Adipocyte (in vitro differentiated cells): ENCODE data around the gene SLC7A5.

Experiments
- DNase-seq: peaks from one replicate; pipeline ENCODE4 v3.0.0-alpha.2; 2015; ENCODE audit warnings: low read depth
- H3K27me3 ChIP-seq: replicated peaks from 2 replicates; pipeline ENCODE4 v1.7.0; 2013; ENCODE audit warnings: mild to moderate bottlenecking, low read length, moderate library complexity; ENCODE audit not compliant: control insufficient read depth, insufficient read depth
- H3K36me3 ChIP-seq: 2 replicates; pipeline ENCODE4 v1.7.0; 2013; ENCODE audit warnings: low read length, mild to moderate bottlenecking, moderate library complexity; ENCODE audit not compliant: control insufficient read depth, insufficient read depth, severe bottlenecking
- H3K4me1 ChIP-seq: 2 replicates; pipeline ENCODE4 v1.7.0; 2013; ENCODE audit warnings: mild to moderate bottlenecking, low read length, moderate library complexity; ENCODE audit not compliant: control insufficient read depth, insufficient read depth
- H3K4me3 ChIP-seq: 2 replicates; pipeline ENCODE4 v1.7.0; 2013; ENCODE audit warnings: mild to moderate bottlenecking, low read length, moderate library complexity
- H3K9ac ChIP-seq: 2 replicates; pipeline ENCODE4 v1.7.0; 2013; ENCODE audit warnings: mild to moderate bottlenecking, low read length, moderate library complexity
- H3K9me3 ChIP-seq: 2 replicates; pipeline ENCODE4 v1.7.0; 2013; ENCODE audit warnings: mild to moderate bottlenecking, low read length, moderate library complexity; ENCODE audit not compliant: control insufficient read depth

Gene SLC7A5

DNA sequence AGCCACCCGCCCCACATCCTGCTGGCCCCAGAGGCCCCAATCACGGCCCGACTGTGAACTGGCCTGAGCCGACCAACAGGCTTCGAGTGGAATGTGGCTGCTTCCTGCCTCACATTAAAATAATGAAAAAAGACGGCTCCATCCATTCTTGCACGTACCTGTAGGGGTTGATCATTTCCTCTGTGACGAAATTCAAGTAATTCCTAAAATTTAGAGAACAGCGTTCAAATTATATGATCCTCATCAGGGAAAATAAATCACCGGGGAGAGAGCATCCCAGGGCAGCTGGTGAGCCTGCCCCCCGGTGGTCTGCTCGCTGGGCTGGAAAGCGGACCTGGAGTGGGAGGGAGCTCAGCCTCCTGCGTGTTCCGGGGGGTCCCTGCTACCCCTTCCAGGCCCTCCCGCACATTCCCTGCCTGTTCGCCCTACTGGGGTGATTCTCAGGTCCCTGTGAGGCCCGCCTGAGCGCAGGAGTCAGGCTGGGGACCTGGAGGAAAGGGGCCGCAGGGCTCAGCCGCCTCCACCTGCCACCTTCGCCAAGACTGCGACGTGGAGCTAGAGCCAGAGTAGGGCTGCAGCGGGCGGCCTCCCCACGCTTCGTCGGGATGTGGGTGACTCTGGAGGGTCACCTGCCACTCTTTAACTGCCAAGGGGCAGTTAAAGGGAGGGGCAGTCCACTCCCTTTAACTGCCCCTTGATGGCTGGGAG lies 28.9 kb downstream of the SLC7A5 start:
- DNase-seq: no peak
- Histone ChIP-seq H3K9ac (no peak overlapping the region), H3K36me3 (peaks cover 33% of the 10 kb centered on the region), H3K9me3 (no peaks in the 10 kb centered on the region), H3K4me1 (peaks cover 6% of the 10 kb centered on the region), H3K4me3 (no peak overlapping the region), H3K27me3 (no peaks in the 10 kb centered on the region)

- H3K4me1 ChIP-seq: peaks cover 6% of the 10 kb centered on the region
- no peak overlapping the region for H3K4me3 ChIP-seq
- H3K36me3 ChIP-seq: peaks cover 33% of the 10 kb centered on the region
- H3K9ac ChIP-seq: no peak overlapping the region
- no peak for DNase-seq
- no peaks in the 10 kb centered on the region for H3K9me3 ChIP-seq
- no peaks in the 10 kb centered on the region for H3K27me3 ChIP-seq
Observed at GRCh38 chr16:87839542-87840270, 29.6 kb downstream of the SLC7A5 start.

DNA sequence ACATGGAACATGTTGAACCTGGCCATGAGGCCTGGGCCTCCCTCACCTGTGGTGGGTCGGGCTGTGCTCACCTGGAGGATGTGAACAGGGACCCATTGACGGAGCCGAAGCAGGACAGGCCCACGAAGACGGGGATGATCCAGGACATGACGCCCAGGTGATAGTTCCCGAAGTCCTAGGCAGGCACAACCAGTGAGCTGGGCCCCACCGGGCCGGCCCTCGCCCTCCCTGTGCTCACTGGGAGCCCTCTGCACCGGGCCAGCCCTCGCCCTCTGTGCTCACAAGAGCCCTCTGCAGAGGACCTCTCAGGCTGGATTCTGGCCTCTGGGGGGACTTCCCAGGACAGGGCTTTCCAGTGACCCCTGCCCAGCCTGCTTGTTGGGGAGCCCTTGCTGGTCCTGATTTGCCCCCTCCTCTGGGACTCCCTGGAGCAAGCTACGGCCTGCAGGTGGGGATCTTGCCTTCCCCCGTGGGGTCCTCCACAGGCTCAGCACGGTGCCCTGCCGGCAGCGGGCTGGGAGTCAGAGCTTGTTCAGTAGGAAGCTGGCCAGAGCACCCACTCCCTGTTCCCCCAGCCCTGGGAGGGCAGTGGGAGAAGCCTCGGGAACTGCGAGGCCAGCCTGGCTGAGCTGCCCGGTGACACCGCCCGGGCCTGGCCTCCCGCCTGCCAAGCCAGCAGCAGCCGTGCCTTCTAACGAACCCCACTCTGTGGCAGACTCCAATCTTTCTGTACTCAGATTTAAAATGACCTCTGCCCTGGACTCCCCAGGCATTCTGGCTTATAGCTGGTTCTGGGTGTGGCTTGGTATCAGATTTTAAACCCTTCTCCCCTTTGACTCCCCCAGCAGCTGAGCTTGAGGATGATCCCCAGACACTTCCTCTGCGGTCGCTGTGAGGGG lies 30.4 kb downstream of the SLC7A5 start:
- Histone ChIP-seq H3K9ac (no peak overlapping the region), H3K4me1 (peaks cover 6% of the 10 kb centered on the region), H3K9me3 (no peaks in the 10 kb centered on the region), H3K4me3 (no peak overlapping the region), H3K27me3 (no peaks in the 10 kb centered on the region), H3K36me3 (peaks cover 38% of the 10 kb centered on the region)
- no peak for DNase-seq

GRCh38 chr16:87837627-87838289 lies 31.5 kb downstream of the SLC7A5 start:
- H3K4me3 ChIP-seq: no peak overlapping the region
- no peaks in the 10 kb centered on the region for H3K9me3 ChIP-seq
- no peak overlapping the region for H3K9ac ChIP-seq
- no peak for DNase-seq
- peaks cover 6% of the 10 kb centered on the region for H3K4me1 ChIP-seq
- peaks cover 49% of the 10 kb centered on the region for H3K36me3 ChIP-seq
- H3K27me3 ChIP-seq: no peaks in the 10 kb centered on the region

DNA sequence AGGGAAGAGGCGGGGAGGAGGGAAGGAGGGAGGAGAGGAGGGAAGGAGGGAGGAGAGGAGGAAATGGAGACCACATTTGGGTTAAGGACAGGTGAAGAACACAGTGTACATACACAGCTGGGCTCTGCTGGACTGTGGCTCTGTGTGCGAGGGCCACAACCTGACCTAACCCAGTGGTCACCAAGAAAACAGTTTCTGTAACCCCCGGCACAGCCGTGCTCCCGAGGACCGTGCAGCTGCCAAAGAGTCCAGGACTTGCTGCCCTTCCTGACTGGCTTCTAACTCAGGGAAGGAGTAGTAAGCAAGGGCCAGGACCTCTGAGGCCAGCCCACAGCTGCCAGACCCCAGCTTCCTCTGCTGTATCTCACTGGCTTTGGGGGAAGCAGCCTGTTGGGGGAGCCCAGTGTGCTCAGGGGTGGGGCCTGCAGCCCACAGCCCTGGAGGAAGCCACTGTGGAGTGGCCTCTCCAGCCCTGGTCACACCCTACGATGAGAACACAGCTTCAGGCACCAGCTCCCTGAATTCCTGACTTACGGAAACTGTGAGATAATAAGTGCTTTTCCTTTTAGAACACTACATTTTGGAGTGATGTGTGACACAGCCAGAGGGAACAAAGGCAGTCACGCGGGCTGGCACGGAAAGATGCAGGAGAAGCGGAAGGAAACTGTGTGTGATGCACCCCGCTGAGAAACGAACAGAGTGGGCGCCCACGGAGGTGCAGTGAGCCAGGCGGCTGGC lies 32.3 kb downstream of the SLC7A5 start:
- Histone ChIP-seq H3K4me1 (peaks cover 6% of the 10 kb centered on the region), H3K27me3 (no peaks in the 10 kb centered on the region), H3K9me3 (no peaks in the 10 kb centered on the region), H3K4me3 (no peak overlapping the region), H3K9ac (no peak overlapping the region), H3K36me3 (peaks cover 49% of the 10 kb centered on the region)
- no peak for DNase-seq

DNA sequence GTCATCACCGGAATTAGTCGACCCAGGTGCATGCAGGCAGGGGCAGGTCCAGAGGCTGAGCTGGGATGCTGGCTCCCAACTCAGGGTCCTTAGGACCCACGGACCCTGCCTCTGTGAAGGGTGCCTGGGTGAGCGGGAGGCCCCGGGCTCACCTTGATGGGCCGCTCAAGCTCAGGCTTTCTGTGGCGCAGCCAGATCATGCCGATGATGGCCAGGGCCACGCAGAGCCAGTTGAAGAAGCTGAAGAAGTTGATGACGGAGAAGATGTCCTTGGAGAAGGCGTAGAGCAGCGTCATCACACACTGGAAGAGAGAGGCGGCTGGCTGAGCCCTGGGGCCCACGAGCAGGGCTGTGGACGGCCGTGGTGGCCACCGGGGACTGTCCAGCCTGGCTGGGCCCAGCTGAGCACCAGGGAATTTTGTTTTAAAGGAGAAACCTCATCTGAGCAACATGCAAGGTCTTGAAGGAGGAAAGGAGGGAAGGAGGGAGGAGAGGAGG lies 32.9 kb downstream of the SLC7A5 start:
- no peak for DNase-seq
- Histone ChIP-seq H3K9ac (no peak overlapping the region), H3K4me3 (no peak overlapping the region), H3K36me3 (peaks cover 49% of the 10 kb centered on the region), H3K4me1 (peaks cover 6% of the 10 kb centered on the region), H3K9me3 (no peaks in the 10 kb centered on the region), H3K27me3 (no peaks in the 10 kb centered on the region)

GRCh38 chr16:87835882-87836331 lies 33.4 kb downstream of the SLC7A5 start:
- H3K4me1 ChIP-seq: peaks cover 6% of the 10 kb centered on the region
- H3K27me3 ChIP-seq: no peaks in the 10 kb centered on the region
- no peaks in the 10 kb centered on the region for H3K9me3 ChIP-seq
- H3K9ac ChIP-seq: no peak overlapping the region
- DNase-seq: no peak
- peaks cover 49% of the 10 kb centered on the region for H3K36me3 ChIP-seq
- H3K4me3 ChIP-seq: no peak overlapping the region

- Histone ChIP-seq H3K9ac (no peak overlapping the region), H3K36me3 (peaks cover 48% of the 10 kb centered on the region), H3K9me3 (no peaks in the 10 kb centered on the region), H3K4me3 (no peak overlapping the region), H3K27me3 (no peaks in the 10 kb centered on the region), H3K4me1 (peaks cover 6% of the 10 kb centered on the region)
- peak; percentile 39 for DNase-seq
Observed at GRCh38 chr16:87834668-87835473, 34.4 kb downstream of the SLC7A5 start.

- H3K36me3 ChIP-seq: peaks cover 41% of the 10 kb centered on the region
- no peak overlapping the region for H3K9ac ChIP-seq
Observed at GRCh38 chr16:87834005-87834667, 35.2 kb downstream of the SLC7A5 start.

More at GRCh38 chr16:87834005-87834667, 35.2 kb downstream of the SLC7A5 start:
- H3K4me1 ChIP-seq: peaks cover 2% of the 10 kb centered on the region
- no peak for DNase-seq
- no peaks in the 10 kb centered on the region for H3K9me3 ChIP-seq
- no peaks in the 10 kb centered on the region for H3K27me3 ChIP-seq
- H3K4me3 ChIP-seq: no peak overlapping the region
